ENCODE results near the gene TRIM49B.
"Not testable (repeated sequence)": the region's sequence is repeated elsewhere in the genome, so short reads cannot be mapped to it uniquely, and the experiment has no call there.

The TRIM49B gene, protein sequence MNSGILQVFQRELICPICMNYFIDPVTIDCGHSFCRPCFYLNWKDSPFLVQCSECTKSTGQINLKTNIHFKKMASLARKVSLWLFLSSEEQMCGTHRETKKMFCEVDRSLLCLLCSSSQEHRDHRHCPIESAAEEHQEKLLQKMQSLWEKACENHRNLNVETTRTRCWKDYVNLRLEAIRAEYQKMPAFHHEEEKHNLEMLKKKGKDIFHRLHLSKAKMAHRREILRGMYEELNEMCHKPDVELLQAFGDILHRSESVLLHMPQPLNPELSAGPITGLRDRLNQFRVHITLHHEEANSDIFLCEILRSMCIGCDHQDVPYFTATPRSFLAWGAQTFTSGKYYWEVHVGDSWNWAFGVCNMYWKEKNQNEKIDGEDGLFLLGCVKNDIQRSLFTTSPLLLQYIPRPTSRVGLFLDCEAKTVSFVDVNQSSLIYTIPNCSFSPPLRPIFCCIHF

DNA sequence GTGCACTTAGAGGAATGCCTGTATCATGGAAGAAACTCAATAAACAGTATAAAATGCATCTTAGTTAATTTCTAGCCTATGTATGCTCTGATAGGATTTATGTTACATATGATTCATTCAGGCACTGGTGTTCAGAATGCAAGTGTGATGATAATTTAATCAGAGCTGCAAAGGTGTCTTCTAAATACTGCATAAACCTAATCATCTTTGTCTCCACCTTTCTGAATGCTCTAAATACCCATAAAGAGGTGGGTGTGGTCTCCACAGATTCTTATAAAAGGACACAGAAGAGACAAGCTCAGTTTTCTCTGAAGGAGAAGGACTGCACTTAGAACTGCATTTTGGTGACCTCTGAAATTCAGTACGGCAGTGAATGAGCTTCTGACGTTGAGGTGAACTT, at the start of gene TRIM49B:
Gene TRIM49B, plus strand, starts transcription at position 301 of the 400 bp plus-strand sequence. CDS start 2,777 bp downstream, outside the sequence.
- not testable (repeated sequence) for FAIRE-seq

DNA sequence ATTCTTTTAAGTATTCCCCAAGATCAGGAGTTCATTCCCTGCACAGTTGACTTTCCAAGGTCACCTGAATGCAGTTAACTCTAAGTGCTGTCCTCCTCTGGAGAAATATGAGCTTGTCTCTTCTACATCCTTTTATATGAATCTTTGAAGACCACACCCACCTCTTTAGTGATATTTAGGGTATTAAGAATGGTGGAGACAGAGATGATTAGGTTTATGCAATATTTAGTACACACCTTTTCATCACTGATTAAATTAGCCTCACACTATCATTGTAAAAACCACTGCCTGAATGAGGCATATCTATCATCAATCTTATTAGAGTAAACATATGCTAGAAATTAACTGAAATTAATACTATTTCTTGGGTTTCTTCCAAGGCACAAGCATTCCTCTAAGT, 44.8 kb upstream of the TRIM49B start, which contains the start of gene TRIM51G:
Gene TRIM51G, minus strand, starts transcription at position 101 of the 400 bp plus-strand sequence. CDS start 2,190 bp downstream, outside the sequence.
- not testable (repeated sequence) for FAIRE-seq

DNA sequence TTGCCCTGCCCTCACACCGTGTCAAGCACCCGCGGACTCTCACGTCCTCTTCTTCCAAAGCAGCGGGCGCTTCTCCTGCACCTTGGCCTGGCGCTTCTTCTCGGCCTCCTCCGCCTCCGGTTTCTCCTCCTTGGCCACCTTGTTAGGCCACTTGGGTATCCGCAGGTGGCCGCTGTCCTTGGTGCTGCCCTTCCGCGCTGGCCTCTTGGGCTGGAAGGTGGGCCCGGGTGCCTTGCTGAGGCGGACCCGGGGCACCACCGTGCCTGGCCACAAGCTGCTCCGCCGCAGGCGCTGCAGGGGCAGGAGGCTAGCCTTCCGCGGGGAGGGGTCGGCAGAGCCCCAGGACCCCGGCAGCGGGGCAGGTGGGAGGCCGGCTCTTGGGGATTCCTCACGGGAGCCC, 19.6 kb downstream of the TRIM49B start:
- not testable (repeated sequence) for FAIRE-seq

DNA sequence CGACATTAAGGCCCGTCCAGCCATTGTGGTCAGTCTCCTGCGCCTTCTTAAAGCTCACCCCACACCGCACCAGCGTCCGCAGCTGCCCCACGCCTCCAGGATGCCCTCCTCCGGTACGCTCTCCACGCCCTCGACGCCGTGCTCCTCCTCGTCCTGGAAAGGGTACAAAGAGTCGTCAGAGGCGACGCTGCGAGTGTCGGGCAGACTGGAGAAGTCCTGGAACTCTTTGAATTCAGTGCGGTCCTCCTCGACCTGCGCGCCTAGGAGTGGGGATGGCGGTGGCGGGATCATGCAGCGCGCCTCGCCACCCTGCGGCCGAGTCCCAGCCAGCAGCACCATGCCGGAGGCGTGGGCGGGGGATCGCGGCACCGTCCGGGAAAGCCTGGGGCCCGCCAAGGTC, 21.2 kb downstream of the TRIM49B start:
- FAIRE-seq = not testable (repeated sequence)

DNA sequence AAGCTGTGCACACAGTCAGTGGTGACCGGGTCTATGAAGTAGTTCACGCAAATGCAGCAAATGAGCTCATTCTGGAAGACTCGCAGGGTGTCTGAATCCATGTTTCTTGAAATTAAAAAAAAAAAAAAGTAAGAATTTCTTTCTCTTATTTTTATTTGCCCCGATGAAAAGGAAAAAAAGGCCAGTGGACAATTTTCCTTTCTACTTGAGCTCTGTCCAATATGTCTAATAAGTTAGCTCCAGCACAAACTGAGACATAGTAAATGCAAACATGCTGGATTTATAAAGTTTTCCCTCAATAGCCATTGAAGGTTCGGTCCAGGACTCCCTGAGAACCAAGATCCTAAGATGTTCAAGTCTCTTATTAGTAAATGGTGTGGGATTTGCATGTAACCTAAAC, 30.4 kb downstream of the TRIM49B start, which contains the start of gene TRIM64C:
Gene TRIM64C, minus strand, starts transcription at position 101 of the 400 bp plus-strand sequence. Its CDS starts 0 bp downstream, at position 101.
- FAIRE-seq = not testable (repeated sequence)

DNA sequence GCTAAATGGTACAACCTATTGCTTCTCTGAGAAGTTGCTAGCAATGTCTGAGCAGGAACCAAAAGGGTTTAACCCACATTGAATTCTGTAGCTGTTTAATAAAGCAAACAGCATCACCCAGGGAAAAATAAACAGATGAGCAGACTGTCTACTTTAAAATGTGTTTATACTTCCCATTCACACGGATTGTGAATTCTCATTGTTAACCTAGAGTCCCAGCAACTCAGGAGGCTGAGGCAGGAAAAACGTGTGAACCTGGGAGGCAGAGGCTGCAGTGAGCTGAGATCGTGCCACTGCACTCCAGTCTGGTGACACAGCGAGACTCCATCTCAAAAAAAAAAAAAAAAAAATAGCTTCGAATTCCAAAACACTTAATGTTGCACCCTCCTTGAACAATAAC, 41.3 kb downstream of the TRIM49B start:
- not testable (repeated sequence) for FAIRE-seq
